K562 (cell line): ENCODE data around the gene SH3BGRL3. TPM values are rescaled to one million over a fixed set of nuclear protein-coding genes. Genes with fewer than 3 reads are reported as not detected.

Experiments
- ATAC-seq: fragments of 200-7000 bp; cut with Tn5 transposase; 3 replicates; pipeline ENCODE4 v1.9.1; 2020; ENCODE audit warnings: moderate library complexity
- BruUV-seq: library from RNA; stranded (reverse); fragments of 400-500 nt; replicated peaks from 2 replicates; lab custom pipeline; 2021; lab: Mats Ljungman, UMichigan
- CTCF ChIA-PET: fragments of 300-600 bp; formaldehyde crosslinking; extraction: SDS; loops from one replicate; lab custom pipeline; 2021; ENCODE audit warnings: low intra/inter-chr PET ratio; lab: Yijun Ruan, JAX
- POLR2A ChIA-PET: fragments of 300-600, 350-650 bp; sonication (Branson Sonifier 250); formaldehyde crosslinking; extraction: SDS; loops from one replicate; lab custom pipeline; 2021; ENCODE audit warnings: antibody characterized with exemption, inconsistent platforms; lab: Yijun Ruan, JAX
- DNase-seq, 4 experiments: peaks; one replicate each; pipeline versions ENCODE4 v3.0.0 to v3.0.0-alpha.2; 2011 to 2018; ENCODE audit warnings: low spot score in 3 of 4, mixed read lengths in 3 of 4; ENCODE audit errors: extremely low read depth in 1 of 4
- FAIRE-seq: peaks from 2 replicates; lab custom pipeline; 2011; peaks lifted over from hg19 to GRCh38; lab: Jason Lieb, UNC
- H2AFZ ChIP-seq: 2 replicates; pipeline ENCODE4 v1.6.0; 2011; ENCODE audit warnings: low read depth, low read length, control low read depth, inconsistent platforms
- H3K27ac ChIP-seq: fragments of 200-600 bp; 3 replicates; pipeline ENCODE4 v1.8.0; 2011; ENCODE audit warnings: low read depth, mild to moderate bottlenecking, control low read depth, inconsistent platforms, low read length, moderate library complexity, mixed read lengths; ENCODE audit errors: extremely low read depth
- H3K27me3 ChIP-seq, 2 experiments: fragments of 300-600 bp in 1 of 2; 2 replicates in 1 of 2; 3 replicates in 1 of 2; pipeline versions ENCODE4 v1.6.0 to v1.8.0; 2011; ENCODE audit warnings: inconsistent platforms in 2 of 2, low read length in 2 of 2, mild to moderate bottlenecking in 1 of 2, mixed read lengths in 1 of 2, moderate library complexity in 1 of 2; ENCODE audit not compliant: control insufficient read depth in 2 of 2, insufficient read depth in 2 of 2
- H3K36me3 ChIP-seq: fragments of 300-600 bp; 3 replicates; pipeline ENCODE4 v1.8.0; 2011; ENCODE audit warnings: mild to moderate bottlenecking, low read length, inconsistent platforms; ENCODE audit not compliant: control insufficient read depth, insufficient read depth
- H3K4me1 ChIP-seq, 2 experiments: fragments of 200-600 bp in 1 of 2; replicated peaks in 1 of 2; 2 replicates in 1 of 2; 3 replicates in 1 of 2; pipeline versions ENCODE4 v1.5.1 to v1.8.0; 2011; ENCODE audit warnings: inconsistent platforms in 2 of 2, low read length in 2 of 2, mild to moderate bottlenecking in 1 of 2, mixed read lengths in 1 of 2, moderate library complexity in 1 of 2; ENCODE audit not compliant: control insufficient read depth in 2 of 2, insufficient read depth in 2 of 2
- H3K4me2 ChIP-seq: 2 replicates; pipeline ENCODE4 v1.6.1; 2011; ENCODE audit warnings: low read length, control low read depth, inconsistent platforms, mixed read lengths; ENCODE audit not compliant: insufficient read depth
- H3K4me3 ChIP-seq: fragments of 200-600 bp; sonication (generic), shearing (Covaris generic); 2 replicates; pipeline ENCODE4 v1.5.1; 2016; ENCODE audit warnings: control low read depth, inconsistent platforms
- H3K79me2 ChIP-seq: fragments of 200-600 bp; 3 replicates; pipeline ENCODE4 v1.8.0; 2011; ENCODE audit warnings: low read length, inconsistent platforms; ENCODE audit not compliant: control insufficient read depth, insufficient read depth
- H3K9ac ChIP-seq, 2 experiments: 2 replicates each; pipeline versions ENCODE4 v1.6.0 to v1.6.1; 2011; ENCODE audit warnings: low read depth in 2 of 2, low read length in 2 of 2, control low read depth in 1 of 2, inconsistent platforms in 1 of 2, mild to moderate bottlenecking in 1 of 2, mixed read lengths in 1 of 2; ENCODE audit not compliant: insufficient read depth in 1 of 2
- H3K9me1 ChIP-seq: one replicate; pipeline ENCODE4 v1.6.0; 2011; ENCODE audit warnings: inconsistent platforms, mild to moderate bottlenecking, low read length, moderate library complexity; ENCODE audit not compliant: control insufficient read depth, insufficient read depth
- H3K9me3 ChIP-seq: replicated peaks from 2 replicates; pipeline ENCODE4 v1.5.1; 2011; ENCODE audit warnings: low read depth, low read length, inconsistent platforms; ENCODE audit not compliant: control insufficient read depth, insufficient read depth
- H4K20me1 ChIP-seq: replicated peaks from 2 replicates; pipeline ENCODE4 v1.6.1; 2011; ENCODE audit warnings: low read length, inconsistent platforms, mixed read lengths; ENCODE audit not compliant: control insufficient read depth, insufficient read depth
- ADNP ChIP-seq: fragments of 200-800 bp; sonication (Bioruptor generic); IDR thresholded peaks from 2 replicates; pipeline ENCODE4 v1.6.1; 2016; ENCODE audit warnings: missing genetic modification characterization, missing compliant biosample characterization
- DLX4 ChIP-seq: fragments of 250-450 bp; sonication (Bioruptor Pico); IDR thresholded peaks from 2 replicates; pipeline ENCODE4 v1.6.1; 2021; ENCODE audit warnings: mild to moderate bottlenecking
- E2F8 ChIP-seq: fragments of 450-650 bp; IDR thresholded peaks from 2 replicates; pipeline ENCODE4 v1.7.1; 2018; ENCODE audit warnings: mild to moderate bottlenecking, low read depth; ENCODE audit not compliant: partially characterized antibody
- FOXP4 ChIP-seq: sonication (generic); formaldehyde crosslinking; IDR thresholded peaks from 2 replicates; pipeline ENCODE4 v1.8.0; 2022; ENCODE audit warnings: mild to moderate bottlenecking, missing genetic modification reagents, borderline replicate concordance
- HMG20A ChIP-seq: fragments of 450-650 bp; formaldehyde crosslinking; conservative IDR thresholded peaks from 2 replicates; pipeline ENCODE4 v1.4.0; 2020; ENCODE audit warnings: mild to moderate bottlenecking, mixed read lengths
- RFX5 ChIP-seq: IDR thresholded peaks from 2 replicates; pipeline ENCODE4 v1.6.1; 2011; ENCODE audit warnings: low read depth, mild to moderate bottlenecking, improper control_type of control experiment, low read length
- SFPQ ChIP-seq: fragments of 200-400 bp; formaldehyde crosslinking; IDR thresholded peaks from 2 replicates; pipeline ENCODE4 v1.6.1; 2017; ENCODE audit warnings: mild to moderate bottlenecking, low read depth, low read length, moderate library complexity
- SMARCA4 ChIP-seq: fragments of 450-650 bp; IDR thresholded peaks from 2 replicates; pipeline ENCODE4 v1.6.1; 2016
- U2AF2 ChIP-seq: fragments of 200-400 bp; formaldehyde crosslinking; optimal IDR thresholded peaks from 2 replicates; pipeline ENCODE3; 2017; ENCODE audit warnings: low read depth, mild to moderate bottlenecking, low read length
- ZNF3 ChIP-seq: fragments of 250-450 bp; sonication (Bioruptor Pico); IDR thresholded peaks from 2 replicates; pipeline ENCODE4 v1.5.0; 2021; ENCODE audit warnings: mild to moderate bottlenecking, moderate library complexity
- ZNF398 ChIP-seq: fragments of 250-450 bp; sonication (Bioruptor Pico); IDR thresholded peaks from 2 replicates; pipeline ENCODE4 v1.8.0; 2021; ENCODE audit warnings: moderate library complexity, mild to moderate bottlenecking, inconsistent platforms
- WGBS: fragments of 100-300 bp; shearing (Covaris generic); methylation state at CpG from one replicate; pipeline ENCODE4 v1.1.6; 2016; ENCODE audit warnings: low coverage, mixed read lengths; ENCODE audit not compliant: insufficient coverage; ENCODE audit errors: missing lambda C conversion rate; 5-methylcytosine and 5-hydroxymethylcytosine counted together
- in situ Hi-C: fragments of 300-500 bp; cut with MboI; formaldehyde crosslinking; loops from 4 replicates; pipeline ENCODE4 v1.15.0; 2018; ENCODE audit warnings: inconsistent platforms, mixed read lengths
- intact Hi-C: fragments of 100-400 bp; cut with micrococcal nuclease; formaldehyde crosslinking; loops from 2 replicates; pipeline ENCODE4 v1.14.2; 2022
- polyA plus RNA-seq, 8 experiments: library from polyadenylated mRNA; depleted of rRNA in 4 of 8; stranded (reverse) in 5 of 8; unstranded in 3 of 8; fragments of >200 nt; fragmentation: Nextera tagmentation in 2 of 8; fragmentation: Illumina TruSeq in 1 of 8; extraction: Ambion mirVana in 2 of 8; extraction: Trizol in 1 of 8; gene quantifications; 2 replicates each; pipeline versions ENCODE4 v1.2.1 to v1.2.3, GENCODE V29; 2011 to 2014; ENCODE audit warnings: inconsistent platforms in 1 of 8, missing spikeins in 1 of 8
- total RNA-seq, 7 experiments: library from RNA; depleted of rRNA in 6 of 7; stranded (reverse); fragments of >200 nt in 6 of 7; fragmentation: Illumina TruSeq in 2 of 7; extraction: Trizol in 2 of 7; gene quantifications; 2 replicates each; pipeline versions ENCODE4 v1.2.1 to v1.2.3, GENCODE V29; 2011 to 2021; ENCODE audit warnings: low replicate concordance in 1 of 7

Gene SH3BGRL3
- total and polyA plus RNA-seq, 9 of the 15 experiments (the other 6 are each of a cell fraction or from before 2014, with no cell fraction given), result 30.3 to 140 (median 54.2) TPM

GRCh38 chr1:26252718-26253117, 27.2 kb upstream of the SH3BGRL3 start (continued):
- no peak for TF ChIP-seq E2F8
- TF ChIP-seq RFX5, result no peak
- no peak for TF ChIP-seq DLX4 (CRISPR knock-in tag)
- no peak for TF ChIP-seq SFPQ

- H2AFZ ChIP-seq, result no peak overlapping the region
- DNase-seq, result no peak
- H3K9me1 ChIP-seq, result no peaks in the 10 kb centered on the region
- 90% methylated on average over 3 of the region's 3 CpGs for WGBS
- no peak overlapping the region for H3K27ac ChIP-seq
- no peak overlapping the region for H3K4me2 ChIP-seq
- no peak for FAIRE-seq
- no peaks in the 10 kb centered on the region for H3K27me3 ChIP-seq
- in situ Hi-C loops (no loop called here), intact Hi-C loops (no loop called here)
- H3K4me3 ChIP-seq, result no peak overlapping the region
- ChIA-PET CTCF (interaction anchor here (0.8 to 1.5 kb wide), 2 partner anchors 11 to 137 kb away, joined by 3 to 4 read pairs; no protein-coding TSS in a partner anchor), POLR2A (interaction anchor here (0.6 to 1.4 kb wide), 3 partner anchors 11 to 176 kb away, joined by 3 to 4 read pairs (median 3); no protein-coding TSS in a partner anchor)
- no TSS peak for BruUV-seq
- no peaks in the 10 kb centered on the region for H3K9me3 ChIP-seq
- peaks cover 60% of the 10 kb centered on the region for H3K79me2 ChIP-seq
- no peak overlapping the region for H3K9ac ChIP-seq
- no peak for ATAC-seq
- H3K36me3 ChIP-seq, result peaks cover 91% of the 10 kb centered on the region
- H4K20me1 ChIP-seq, result no peaks in the 10 kb centered on the region
- H3K4me1 ChIP-seq, result no peaks in the 10 kb centered on the region
- TF ChIP-seq HMG20A (no peak), ZNF3 (no peak), U2AF2 (no peak), SMARCA4 (no peak), ADNP (tag) (no peak), ZNF398 (no peak), FOXP4 (CRISPR knock-in tag) (no peak)
These were observed 25.5 kb upstream of the SH3BGRL3 start for GRCh38 chr1:26254404-26254803.
